Loucy (cell line): ENCODE measurements around the gene UNC80.

Experiments
- H2AFZ ChIP-seq: fragments of 200-600 bp; sonication (generic); 2 replicates; pipeline ENCODE4 v1.6.0; 2016; ENCODE audit warnings: antibody characterized with exemption, mild to moderate bottlenecking, low read length, moderate library complexity
- H3F3A ChIP-seq: fragments of 200-600 bp; 2 replicates; pipeline ENCODE4 v1.6.0; 2016; ENCODE audit warnings: antibody characterized with exemption, low read depth, mild to moderate bottlenecking
- H3K27me3 ChIP-seq: fragments of 200-600 bp; sonication (generic); 2 replicates; pipeline ENCODE4 v1.6.1; 2014; ENCODE audit warnings: low read length, mild to moderate bottlenecking; ENCODE audit not compliant: insufficient read depth, poor library complexity, severe bottlenecking
- H3K36me3 ChIP-seq: fragments of 200-600 bp; sonication (generic); 2 replicates; pipeline ENCODE4 v1.6.1; 2016; ENCODE audit warnings: low read length; ENCODE audit not compliant: insufficient read depth
- H3K4me1 ChIP-seq: fragments of 200-600 bp; sonication (generic); 2 replicates; pipeline ENCODE4 v1.5.1; 2014; ENCODE audit warnings: low read length, mild to moderate bottlenecking; ENCODE audit not compliant: insufficient read depth, poor library complexity, severe bottlenecking
- H3K4me2 ChIP-seq: fragments of 200-600 bp; sonication (generic); 2 replicates; pipeline ENCODE4 v1.6.0; 2014; ENCODE audit warnings: antibody characterized with exemption, low read length, low read depth, mild to moderate bottlenecking; ENCODE audit not compliant: poor library complexity, severe bottlenecking
- H3K4me3 ChIP-seq: fragments of 200-600 bp; sonication (generic); 2 replicates; pipeline ENCODE4 v1.5.1; 2014; ENCODE audit warnings: low read length, mild to moderate bottlenecking, mixed read lengths; ENCODE audit not compliant: poor library complexity, severe bottlenecking
- H3K79me2 ChIP-seq: fragments of 200-600 bp; sonication (generic); 2 replicates; pipeline ENCODE4 v1.6.1; 2014; ENCODE audit warnings: low read length; ENCODE audit not compliant: insufficient read depth
- H3K9ac ChIP-seq: fragments of 200-600 bp; sonication (generic); 2 replicates; pipeline ENCODE4 v1.6.0; 2014; ENCODE audit warnings: mild to moderate bottlenecking, low read depth, low read length, moderate library complexity; ENCODE audit not compliant: poor library complexity, severe bottlenecking
- H3K9me2 ChIP-seq: fragments of 200-600 bp; sonication (generic); replicated peaks from 2 replicates; pipeline ENCODE4 v1.6.1; 2016; ENCODE audit warnings: low read depth, low read length, mixed read lengths
- H3K9me3 ChIP-seq: fragments of 200-600 bp; sonication (generic); 2 replicates; pipeline ENCODE4 v1.6.1; 2014; ENCODE audit warnings: mild to moderate bottlenecking, antibody characterized with exemption, low read length, low read depth; ENCODE audit not compliant: insufficient read depth
- H4K20me1 ChIP-seq: fragments of 200-600 bp; sonication (generic); 2 replicates; pipeline ENCODE4 v1.6.0; 2014; ENCODE audit warnings: antibody characterized with exemption, low read length, mild to moderate bottlenecking; ENCODE audit not compliant: insufficient read depth, poor library complexity, severe bottlenecking
- EZH2phosphoT487 ChIP-seq: fragments of 200-600 bp; IDR thresholded peaks from 2 replicates; pipeline ENCODE4 v1.6.1; 2018; ENCODE audit warnings: antibody characterized with exemption, mild to moderate bottlenecking, moderate library complexity, borderline replicate concordance
- TF ChIP-seq, protein P1 (sequence below): fragments of 200-600 bp; sonication (generic); conservative IDR thresholded peaks from 2 replicates; pipeline ENCODE4 v1.5.1; 2014; ENCODE audit warnings: mild to moderate bottlenecking, antibody characterized with exemption, low read length

Gene UNC80

DNA sequence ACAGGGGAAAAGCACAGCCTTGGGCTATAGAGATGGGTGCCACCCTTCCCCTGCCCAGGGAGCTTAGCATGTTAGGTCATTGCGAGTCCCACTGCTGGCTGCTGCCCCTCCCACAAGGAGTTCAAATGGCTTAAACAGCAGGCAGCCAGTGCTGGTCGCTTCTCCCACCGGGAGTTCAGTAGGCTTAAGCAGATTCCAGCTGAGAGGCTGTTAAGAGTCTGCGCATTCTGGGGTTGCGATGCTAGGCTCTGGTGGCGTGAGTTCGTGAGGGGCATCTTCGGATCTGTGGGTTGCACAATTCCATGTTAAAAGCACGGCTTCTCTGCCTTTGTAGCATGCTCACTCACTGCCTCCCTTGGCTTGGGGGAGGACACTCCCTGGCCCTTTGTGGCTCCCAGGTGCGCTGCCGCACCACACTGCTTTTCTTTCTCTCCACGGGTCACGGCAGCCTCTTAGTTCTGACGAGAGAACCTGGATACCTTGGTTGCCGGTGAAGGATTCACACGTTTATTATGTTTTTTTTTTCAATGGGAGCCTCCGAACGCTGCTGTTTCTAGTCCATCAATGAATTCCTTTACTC, 93.2 kb downstream of the UNC80 start:
- no peaks in the 10 kb centered on the region for H3F3A ChIP-seq
- no peaks in the 10 kb centered on the region for H3K9me2 ChIP-seq
- H3K4me1 ChIP-seq = no peaks in the 10 kb centered on the region
- no peak overlapping the region for H3K9ac ChIP-seq
- H3K79me2 ChIP-seq = no peaks in the 10 kb centered on the region
- no peak overlapping the region for H3K4me3 ChIP-seq
- H3K4me2 ChIP-seq = no peak overlapping the region
- no peaks in the 10 kb centered on the region for H3K36me3 ChIP-seq
- no peaks in the 10 kb centered on the region for H3K27me3 ChIP-seq
- no peaks in the 10 kb centered on the region for H4K20me1 ChIP-seq
- TF ChIP-seq, protein P1, sequence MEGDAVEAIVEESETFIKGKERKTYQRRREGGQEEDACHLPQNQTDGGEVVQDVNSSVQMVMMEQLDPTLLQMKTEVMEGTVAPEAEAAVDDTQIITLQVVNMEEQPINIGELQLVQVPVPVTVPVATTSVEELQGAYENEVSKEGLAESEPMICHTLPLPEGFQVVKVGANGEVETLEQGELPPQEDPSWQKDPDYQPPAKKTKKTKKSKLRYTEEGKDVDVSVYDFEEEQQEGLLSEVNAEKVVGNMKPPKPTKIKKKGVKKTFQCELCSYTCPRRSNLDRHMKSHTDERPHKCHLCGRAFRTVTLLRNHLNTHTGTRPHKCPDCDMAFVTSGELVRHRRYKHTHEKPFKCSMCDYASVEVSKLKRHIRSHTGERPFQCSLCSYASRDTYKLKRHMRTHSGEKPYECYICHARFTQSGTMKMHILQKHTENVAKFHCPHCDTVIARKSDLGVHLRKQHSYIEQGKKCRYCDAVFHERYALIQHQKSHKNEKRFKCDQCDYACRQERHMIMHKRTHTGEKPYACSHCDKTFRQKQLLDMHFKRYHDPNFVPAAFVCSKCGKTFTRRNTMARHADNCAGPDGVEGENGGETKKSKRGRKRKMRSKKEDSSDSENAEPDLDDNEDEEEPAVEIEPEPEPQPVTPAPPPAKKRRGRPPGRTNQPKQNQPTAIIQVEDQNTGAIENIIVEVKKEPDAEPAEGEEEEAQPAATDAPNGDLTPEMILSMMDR = no peak
- TF ChIP-seq EZH2phosphoT487 = no peak
- no peaks in the 10 kb centered on the region; the same call in 1 of the 2 replicates for H3K9me3 ChIP-seq
- no peak overlapping the region for H2AFZ ChIP-seq

DNA sequence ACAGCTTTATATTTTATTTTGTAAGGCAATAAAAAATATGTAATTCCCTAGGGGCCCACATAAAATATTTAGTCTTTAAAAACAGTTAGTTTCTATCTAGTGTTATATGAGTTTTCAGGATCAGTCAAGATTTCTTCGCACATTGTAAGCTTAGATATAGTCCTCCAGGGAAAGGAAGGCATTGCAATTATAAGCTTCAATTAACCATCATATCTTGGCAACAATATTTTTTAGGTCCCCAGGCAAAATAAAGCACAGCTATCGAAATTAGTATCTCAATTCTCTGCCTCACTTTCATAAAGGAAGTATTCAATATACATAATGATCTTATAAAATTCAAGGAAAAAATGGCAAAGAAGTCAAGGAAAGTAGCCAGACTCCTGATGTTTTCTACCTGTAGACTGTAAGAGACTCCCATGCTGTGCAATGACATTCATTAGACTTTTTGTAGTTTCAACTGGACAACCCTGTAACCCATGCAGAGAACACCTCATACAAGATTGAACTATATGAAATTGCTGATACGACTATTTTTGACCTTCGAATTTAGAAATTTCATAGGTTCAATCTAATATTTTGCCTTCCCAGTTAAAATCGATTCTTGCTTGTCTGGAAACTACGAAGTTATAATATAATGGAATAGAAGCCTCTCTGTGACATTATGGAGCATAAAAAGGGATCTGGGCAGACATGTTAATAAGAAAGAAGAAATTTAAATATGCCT, 96.8 kb downstream of the UNC80 start:
- Histone ChIP-seq H3K27me3 (no peaks in the 10 kb centered on the region), H3K4me1 (no peaks in the 10 kb centered on the region), H3K79me2 (no peaks in the 10 kb centered on the region), H3K4me3 (no peak overlapping the region), H3K9ac (no peak overlapping the region), H3F3A (no peaks in the 10 kb centered on the region), H3K9me2 (no peaks in the 10 kb centered on the region), H3K36me3 (no peaks in the 10 kb centered on the region), H4K20me1 (no peaks in the 10 kb centered on the region), H2AFZ (no peak overlapping the region), H3K9me3 (no peaks in the 10 kb centered on the region; the same call in 1 of the 2 replicates), H3K4me2 (no peak overlapping the region)
- TF ChIP-seq EZH2phosphoT487 = no peak
- TF ChIP-seq, protein P1 = no peak

DNA sequence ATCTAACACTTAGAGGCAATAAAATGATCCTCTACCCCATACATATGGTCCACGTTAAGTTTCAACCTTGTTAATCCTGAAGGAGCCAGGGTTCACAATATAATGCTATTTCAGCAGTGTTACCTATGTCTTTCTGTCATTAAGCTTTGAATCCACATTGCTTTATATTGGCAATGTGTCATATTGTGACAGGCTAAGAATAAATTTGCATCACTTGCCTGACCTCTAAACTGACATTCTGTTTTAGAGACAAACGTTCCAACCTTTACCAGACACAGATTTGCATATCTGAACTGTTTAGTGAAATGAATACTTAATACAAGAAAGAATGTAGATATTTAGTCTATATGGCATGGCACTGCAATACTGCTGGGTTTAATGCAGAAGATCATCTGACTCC, 98.4 kb downstream of the UNC80 start:
- Histone ChIP-seq H3F3A (no peaks in the 10 kb centered on the region), H3K4me1 (no peaks in the 10 kb centered on the region), H3K79me2 (no peaks in the 10 kb centered on the region), H3K9me2 (no peaks in the 10 kb centered on the region), H3K4me2 (no peak overlapping the region), H4K20me1 (no peaks in the 10 kb centered on the region), H3K9ac (no peak overlapping the region), H3K27me3 (no peaks in the 10 kb centered on the region), H3K36me3 (no peaks in the 10 kb centered on the region), H3K4me3 (no peak overlapping the region), H3K9me3 (no peaks in the 10 kb centered on the region), H2AFZ (no peak overlapping the region)
- TF ChIP-seq, protein P1 = no peak
- TF ChIP-seq EZH2phosphoT487 = no peak
